Stimulated activated CD8-positive, alpha-beta memory T cell treated with anti-CD3 and anti-CD28 coated beads, Interleukin-4, amount 100 ng/mL, for 48 hours (primary cell): ENCODE measurements around the gene TIAM2.
"Not testable (repeated sequence)": the region's sequence is repeated elsewhere in the genome, so short reads cannot be mapped to it uniquely, and the experiment has no call there.

ENCODE experiments used
- DNase-seq: peaks from one replicate; pipeline ENCODE4 v3.0.0-alpha.2; 2020

Gene TIAM2

GRCh38 chr6:155267411-155267810 lies 272.3 kb downstream of the TIAM2 start:
- DNase-seq = no peak

GRCh38 chr6:155268088-155268867 lies 273.2 kb downstream of the TIAM2 start:
- DNase-seq = not testable (repeated sequence)

GRCh38 chr6:155269765-155270164 lies 274.6 kb downstream of the TIAM2 start:
- DNase-seq = no peak

- DNase-seq = no peak
Measured at GRCh38 chr6:155270561-155271091, 275.5 kb downstream of the TIAM2 start.

GRCh38 chr6:155271145-155271544 lies 276.0 kb downstream of the TIAM2 start:
- DNase-seq = no peak

- no peak for DNase-seq
Measured at GRCh38 chr6:155272353-155273232, 277.5 kb downstream of the TIAM2 start.

- no peak for DNase-seq
Measured at GRCh38 chr6:155273431-155273830, 278.3 kb downstream of the TIAM2 start.

GRCh38 chr6:155274106-155274505 lies 279.0 kb downstream of the TIAM2 start:
- DNase-seq = no peak

- DNase-seq = no peak
Measured at GRCh38 chr6:155274533-155274932, 279.4 kb downstream of the TIAM2 start.

- DNase-seq = no peak
Measured at GRCh38 chr6:155275808-155276480, 280.8 kb downstream of the TIAM2 start.

GRCh38 chr6:155276638-155277037 lies 281.5 kb downstream of the TIAM2 start:
- no peak for DNase-seq

GRCh38 chr6:155278319-155279049 lies 283.4 kb downstream of the TIAM2 start:
- DNase-seq = no peak

- no peak for DNase-seq
Measured at GRCh38 chr6:155284775-155285174, 289.7 kb downstream of the TIAM2 start.

- DNase-seq = no peak
Measured at GRCh38 chr6:155287762-155288161, 292.6 kb downstream of the TIAM2 start.

- DNase-seq = no peak
Measured at GRCh38 chr6:155290491-155290890, 295.4 kb downstream of the TIAM2 start.

- DNase-seq = no peak
Measured at GRCh38 chr6:155291291-155291690, 296.2 kb downstream of the TIAM2 start.

- no peak for DNase-seq
Measured at GRCh38 chr6:155292711-155293110, 297.6 kb downstream of the TIAM2 start.

GRCh38 chr6:155297669-155298068 lies 302.6 kb downstream of the TIAM2 start:
- DNase-seq = no peak

- no peak for DNase-seq
Measured at GRCh38 chr6:155301867-155302266, 306.8 kb downstream of the TIAM2 start.

- no peak for DNase-seq
Measured at GRCh38 chr6:155303361-155303870, 308.3 kb downstream of the TIAM2 start.

- DNase-seq = no peak
Measured at GRCh38 chr6:155306958-155307357, 311.8 kb downstream of the TIAM2 start.
